ENCODE data around the gene SUPT6H. TPM values are rescaled to one million over a fixed set of nuclear protein-coding genes. Genes with fewer than 3 reads are reported as not detected.
"Not testable (repeated sequence)": the region's sequence is repeated elsewhere in the genome, so short reads cannot be mapped to it uniquely, and the experiment has no call there.

SUPT6H gene
- total RNA-seq, 1 donor from 2014 or later, result 95.8 TPM

DNA sequence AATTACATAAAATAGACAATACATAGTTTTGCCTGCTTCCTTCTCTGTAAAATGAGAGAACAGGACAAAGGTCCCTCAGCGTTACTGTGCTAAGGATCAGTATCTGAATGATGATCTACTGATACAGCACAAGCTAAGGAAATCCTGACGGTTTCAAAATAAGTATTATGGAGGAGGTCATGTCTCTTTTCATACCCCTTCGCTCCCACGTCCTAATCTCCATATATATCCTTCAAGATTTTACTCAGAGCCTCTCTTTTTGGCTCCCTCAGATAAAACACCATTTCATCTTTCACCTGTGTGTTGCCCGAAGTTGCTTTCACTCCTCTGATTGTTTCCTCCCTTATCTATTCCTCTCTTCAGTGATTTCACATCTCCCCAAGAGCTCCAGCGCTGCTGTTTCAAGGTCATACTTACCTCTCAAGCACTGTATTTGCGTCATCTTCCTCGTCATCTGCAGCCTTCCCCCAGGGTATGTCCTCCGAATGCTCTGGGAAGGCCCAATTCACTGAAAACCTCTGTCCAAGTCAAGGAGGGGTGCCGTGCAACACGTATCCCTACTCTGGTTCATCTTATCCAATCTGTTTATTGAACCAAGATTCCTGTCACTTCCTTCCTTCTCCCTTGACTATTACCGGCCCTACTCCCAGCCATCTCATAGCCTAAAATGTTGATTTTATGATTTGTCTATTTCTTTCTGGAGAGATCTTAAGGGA, 15.8 kb upstream of the SUPT6H start:
- intact Hi-C loops (cut with micrococcal nuclease), result loop anchor here (1.0 to 5.0 kb wide), 4 partner anchors 30 to 471 kb away; partner anchors contain the start of genes SARM1, UNC119 and VTN

DNA sequence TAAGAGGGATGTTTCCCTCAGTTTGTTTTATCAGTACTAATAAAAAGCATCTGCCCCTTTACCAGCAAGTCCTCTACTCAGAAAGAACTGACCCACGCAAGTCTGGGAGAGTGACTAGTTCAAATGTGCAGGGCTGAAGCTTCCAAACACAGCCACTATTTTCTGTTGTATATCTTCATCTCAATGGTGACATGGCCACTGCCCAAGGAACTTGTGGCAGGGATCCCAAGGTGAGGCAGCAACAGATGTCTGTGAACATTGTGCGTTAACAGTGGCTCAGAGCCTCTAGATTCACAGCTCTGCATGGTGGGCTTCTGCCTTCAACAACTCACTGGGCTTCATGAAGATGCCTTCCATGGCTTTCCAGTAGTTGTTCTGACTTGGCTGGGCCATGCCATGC, 13.3 kb upstream of the SUPT6H start:
- intact Hi-C loops (cut with micrococcal nuclease), result loop anchor here (5.0 kb wide), 2 partner anchors 276 to 469 kb away; partner anchors contain the start of genes SARM1 and VTN

DNA sequence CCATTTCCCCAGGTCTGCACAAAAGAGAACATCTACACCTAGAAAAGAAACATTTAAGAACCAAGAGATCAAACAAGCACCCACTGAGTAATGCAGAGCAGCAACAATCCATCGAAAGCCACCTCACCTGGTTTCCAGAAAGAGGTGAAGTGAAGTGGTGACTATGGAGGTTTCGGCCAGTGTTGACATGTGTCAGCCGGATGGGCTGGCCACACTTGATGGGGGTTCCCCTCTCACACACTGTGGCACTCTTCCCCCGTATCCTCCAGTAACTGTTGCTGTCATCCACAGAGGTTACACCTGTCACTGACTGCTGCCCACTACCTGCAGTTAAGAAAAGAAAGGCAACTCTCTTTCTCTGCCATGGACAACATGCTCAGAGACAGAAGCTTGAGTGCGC, 6.8 kb upstream of the SUPT6H start:
- intact Hi-C loops (cut with micrococcal nuclease), result no loop called here

DNA sequence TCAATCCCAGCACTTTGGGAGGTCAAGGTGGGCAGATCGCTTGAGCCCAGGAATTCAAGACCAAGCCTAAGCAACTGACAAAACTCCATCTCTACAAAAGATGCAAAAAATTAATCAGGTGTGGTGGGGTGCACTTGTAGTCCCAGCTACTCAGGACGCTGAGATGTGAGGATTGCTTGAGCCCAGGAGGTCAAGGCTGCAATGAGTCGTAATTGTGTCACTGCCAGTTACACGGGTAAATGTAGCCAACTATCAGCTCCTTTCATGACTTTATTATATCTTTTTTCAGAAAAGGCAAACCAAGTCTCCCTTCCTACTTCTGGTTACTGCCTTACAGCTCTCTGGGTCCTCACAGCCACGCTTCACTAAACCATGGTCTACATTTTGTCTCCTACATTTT, 4.2 kb upstream of the SUPT6H start:
- intact Hi-C loops (cut with micrococcal nuclease), result no loop called here

DNA sequence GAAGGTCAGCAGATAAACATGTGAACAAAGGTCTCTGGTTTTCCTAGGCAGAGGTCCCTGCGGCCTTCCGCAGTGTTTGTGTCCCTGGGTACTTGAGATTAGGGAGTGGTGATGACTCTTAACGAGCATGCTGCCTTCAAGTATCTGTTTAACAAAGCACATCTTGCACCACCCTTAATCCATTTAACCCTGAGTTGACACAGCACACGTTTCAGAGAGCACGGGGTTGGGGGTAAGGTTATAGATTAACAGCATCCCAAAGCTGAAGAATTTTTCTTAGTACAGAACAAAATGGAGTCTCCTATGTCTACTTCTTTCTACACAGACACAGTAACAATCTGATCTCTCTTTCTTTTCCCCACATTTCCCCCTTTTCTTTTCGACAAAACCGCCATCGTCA, 3.7 kb upstream of the SUPT6H start:
- intact Hi-C loops (cut with micrococcal nuclease), result not testable (repeated sequence)

DNA sequence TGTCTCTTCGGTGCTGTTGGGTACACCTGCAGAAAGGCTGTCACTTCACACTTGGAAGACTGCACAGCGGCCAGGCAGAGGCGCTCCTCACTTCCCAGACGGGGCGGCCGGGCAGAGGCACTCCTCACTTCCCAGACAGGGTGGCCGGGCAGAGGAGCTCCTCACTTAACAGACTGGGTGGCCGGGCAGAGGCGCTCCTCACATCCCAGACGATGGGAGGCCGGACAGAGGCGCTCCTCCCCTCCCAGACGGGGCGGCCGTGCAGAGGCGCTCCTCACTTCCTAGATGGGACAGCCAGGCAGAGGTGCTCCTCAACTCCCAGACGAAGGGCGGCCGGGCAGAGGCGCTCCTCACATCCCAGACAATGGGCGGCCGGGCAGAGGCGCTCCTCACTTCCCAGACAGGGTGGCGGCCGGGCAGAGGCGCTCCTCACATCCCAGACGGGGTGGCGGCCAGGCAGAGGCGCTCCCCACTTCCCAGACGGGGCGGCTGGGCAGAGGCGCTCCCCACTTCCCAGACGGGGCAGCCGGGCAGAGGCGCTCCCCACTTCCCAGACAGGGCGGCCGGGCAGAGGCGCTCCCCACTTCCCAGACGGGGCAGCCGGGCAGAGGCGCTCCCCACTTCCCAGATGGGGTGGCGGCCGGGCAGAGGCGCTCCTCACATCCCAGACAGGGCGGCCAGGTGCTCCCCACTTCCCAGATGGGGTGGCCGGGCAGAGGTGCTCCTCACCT, 3.1 kb upstream of the SUPT6H start:
- intact Hi-C loops (cut with micrococcal nuclease), result not testable (repeated sequence)

DNA sequence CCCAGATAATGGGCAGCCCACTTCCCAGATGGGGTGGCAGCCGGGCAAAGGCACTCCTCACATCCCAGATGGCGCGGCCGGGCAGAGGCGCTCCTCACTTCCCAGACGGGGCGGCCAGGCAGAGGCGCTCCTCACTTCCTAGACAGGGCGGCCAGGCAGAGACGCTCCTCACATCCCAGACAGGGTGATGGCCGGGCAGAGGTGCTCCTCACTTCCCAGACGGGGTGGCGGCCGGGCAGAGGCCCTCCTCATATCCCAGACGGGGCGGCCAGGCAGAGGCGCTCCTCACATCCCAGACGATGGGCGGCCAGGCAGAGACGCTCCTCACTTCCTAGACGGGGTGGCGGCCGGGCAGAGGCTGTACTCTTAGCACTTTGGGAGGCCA, 2.5 kb upstream of the SUPT6H start:
- intact Hi-C loops (cut with micrococcal nuclease), result not testable (repeated sequence)

DNA sequence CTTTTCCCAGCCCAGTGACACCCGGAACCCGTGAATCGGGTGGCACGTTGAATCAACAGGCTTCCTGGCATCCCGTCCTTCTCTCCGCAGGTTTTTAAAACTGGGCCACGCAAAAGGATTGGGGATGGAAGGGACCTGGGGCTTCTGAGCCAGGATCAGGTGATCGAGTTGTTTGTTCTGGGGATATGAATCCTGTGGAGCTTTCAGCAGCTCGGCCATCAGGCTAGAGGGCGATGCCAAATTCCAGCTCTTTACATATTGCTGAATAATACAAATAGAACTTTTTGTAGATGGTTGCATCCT, 473 bp downstream of the SUPT6H start:
- intact Hi-C loops (cut with micrococcal nuclease), result loop anchor here (1.0 to 10.0 kb wide), 9 partner anchors 49 to 1010 kb away; partner anchors contain the start of genes ALDOC, FAM222B, PROCA1 and RPL23A

DNA sequence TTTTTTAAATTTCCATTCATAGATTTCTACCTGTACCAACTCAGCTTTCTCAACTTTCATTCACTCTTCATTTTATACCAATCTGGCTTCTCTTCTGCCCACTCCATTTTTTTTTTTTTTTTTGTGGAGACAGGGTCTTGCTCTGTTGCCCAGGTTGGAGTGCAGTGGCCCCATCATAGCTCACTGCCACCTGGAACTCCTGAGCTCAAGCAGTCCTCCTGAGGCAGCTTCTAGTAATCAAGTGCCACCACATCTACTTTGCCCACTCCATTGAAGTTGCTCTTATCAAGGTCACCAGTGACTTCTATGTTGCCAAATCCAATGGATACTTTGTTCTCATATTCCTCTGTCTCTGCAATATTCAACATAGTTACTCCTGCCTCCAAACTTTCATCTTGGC, 1.7 kb downstream of the SUPT6H start:
- intact Hi-C loops (cut with micrococcal nuclease), result loop anchor here (2.0 to 10.0 kb wide), 5 partner anchors 87 to 1011 kb away; partner anchors contain the start of genes ALDOC and FAM222B

DNA sequence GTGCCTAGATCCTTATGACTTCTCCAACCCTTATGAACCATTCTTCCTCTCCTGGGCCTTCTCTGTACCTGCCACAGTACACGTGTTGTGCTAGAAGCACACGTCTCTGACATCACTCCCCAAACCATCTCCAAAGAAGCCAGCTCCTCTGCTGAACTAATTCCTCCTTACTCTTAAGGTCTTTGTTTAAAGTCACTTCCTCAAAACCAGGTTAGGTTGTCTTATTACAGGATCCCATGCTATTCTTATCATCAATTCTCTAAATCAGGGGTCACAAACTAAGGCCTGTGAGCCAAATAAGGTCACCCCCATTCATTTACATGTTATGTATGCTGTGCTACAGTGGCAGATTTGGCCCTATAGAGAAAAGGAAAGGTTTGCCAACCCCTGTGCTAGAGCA, 4.0 kb downstream of the SUPT6H start:
- intact Hi-C loops (cut with micrococcal nuclease), result loop anchor here (10.0 kb wide), 1 partner anchor 179 kb away; the partner anchor contains the start of gene FAM222B

DNA sequence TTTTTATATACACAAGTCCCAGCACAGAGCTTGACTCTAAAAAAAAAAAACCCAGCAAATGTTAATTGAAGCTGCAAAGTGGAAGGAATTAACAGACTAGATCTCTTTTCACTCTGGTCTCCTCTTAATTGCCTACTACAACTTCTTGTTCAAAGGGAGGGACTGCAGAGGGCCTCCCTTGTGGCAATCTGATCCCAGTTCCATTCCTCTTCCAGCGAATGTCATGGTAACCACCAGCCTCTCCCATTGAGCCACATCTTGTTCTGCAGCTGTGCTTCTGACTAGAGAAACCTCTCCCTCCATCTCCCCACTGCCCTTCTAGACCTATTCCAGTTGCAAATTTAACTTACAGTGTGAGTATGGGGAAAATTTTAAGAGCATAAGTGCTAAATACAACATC, 5.9 kb downstream of the SUPT6H start:
- intact Hi-C loops (cut with micrococcal nuclease), result loop anchor here (10.0 kb wide), 1 partner anchor 177 kb away; the partner anchor contains the start of gene FAM222B

DNA sequence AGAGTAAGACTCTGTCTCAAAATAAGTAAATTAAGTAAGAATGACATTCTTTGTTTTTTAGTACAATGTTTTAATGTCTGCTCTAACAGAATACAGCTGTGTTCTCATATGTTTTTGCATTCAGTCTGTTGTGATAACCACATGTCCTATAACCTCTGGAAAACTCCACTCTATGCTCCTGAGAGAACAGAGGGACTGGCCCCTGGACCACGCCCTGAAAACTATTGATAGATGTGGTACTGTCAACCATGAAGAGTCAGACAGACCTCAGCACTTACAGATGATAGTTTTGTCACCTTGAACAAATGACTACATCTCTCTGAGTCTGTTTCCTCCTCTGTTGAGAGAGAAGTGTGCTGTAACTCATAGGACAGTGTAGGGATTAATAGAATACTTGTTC, 7.9 kb downstream of the SUPT6H start:
- intact Hi-C loops (cut with micrococcal nuclease), result loop anchor here (10.0 kb wide), 1 partner anchor 175 kb away; the partner anchor contains the start of gene FAM222B

DNA sequence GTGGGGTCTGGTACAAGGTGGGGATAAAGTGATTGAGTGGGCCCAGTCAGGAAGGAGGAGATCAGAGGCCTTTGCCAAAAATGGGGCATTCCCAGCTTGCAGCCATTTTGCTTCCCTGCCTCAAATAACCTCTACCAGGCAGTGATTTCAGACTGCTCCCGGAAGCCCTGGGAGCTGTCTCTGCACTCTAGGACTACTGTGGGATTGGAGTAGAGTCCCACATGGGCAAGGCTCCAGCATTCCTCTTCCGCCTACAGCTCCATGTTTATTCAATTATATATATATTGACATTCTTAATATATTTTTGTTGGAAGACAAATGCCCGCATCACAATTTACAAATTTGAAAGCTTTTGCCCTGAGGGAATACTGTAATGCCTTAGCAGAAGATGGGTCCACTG, 13.5 kb downstream of the SUPT6H start:
- intact Hi-C loops (cut with micrococcal nuclease), result no loop called here

DNA sequence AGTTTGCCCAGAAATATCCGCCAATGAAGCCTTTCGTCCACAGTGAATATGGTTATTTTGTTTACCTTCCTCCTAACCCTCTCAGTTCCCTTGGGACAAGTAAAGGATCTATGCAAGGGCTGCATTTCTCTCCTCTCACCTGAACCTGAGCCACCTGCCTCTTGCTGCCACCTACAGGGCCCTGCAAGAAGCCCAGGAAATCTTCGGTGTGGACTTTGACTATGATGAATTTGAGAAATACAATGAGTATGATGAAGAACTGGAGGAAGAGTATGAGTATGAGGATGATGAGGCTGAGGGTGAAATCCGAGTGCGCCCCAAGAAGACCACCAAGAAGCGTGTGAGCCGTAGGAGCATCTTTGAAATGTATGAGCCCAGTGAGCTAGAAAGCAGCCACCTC, 14.0 kb downstream of the SUPT6H start:
- intact Hi-C loops (cut with micrococcal nuclease), result loop anchor here (1.0 kb wide), 1 partner anchor 30 kb away; no protein-coding TSS in a partner anchor

DNA sequence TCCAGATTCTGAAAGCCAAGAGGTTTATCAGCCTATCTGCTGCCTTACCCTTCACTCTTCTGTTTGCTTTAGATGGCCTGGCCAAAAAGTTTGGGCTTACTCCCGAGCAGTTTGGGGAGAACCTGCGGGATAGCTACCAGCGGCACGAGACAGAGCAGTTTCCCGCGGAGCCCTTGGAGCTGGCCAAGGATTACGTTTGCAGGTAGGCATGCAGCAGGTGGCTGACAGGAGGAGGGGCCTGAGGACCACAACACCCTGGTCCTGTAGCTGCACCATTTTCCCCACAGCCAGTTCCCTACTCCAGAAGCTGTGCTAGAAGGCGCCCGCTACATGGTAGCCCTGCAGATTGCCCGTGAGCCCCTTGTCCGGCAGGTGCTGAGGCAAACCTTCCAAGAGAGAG, 20.6 kb downstream of the SUPT6H start:
- intact Hi-C loops (cut with micrococcal nuclease), result no loop called here

DNA sequence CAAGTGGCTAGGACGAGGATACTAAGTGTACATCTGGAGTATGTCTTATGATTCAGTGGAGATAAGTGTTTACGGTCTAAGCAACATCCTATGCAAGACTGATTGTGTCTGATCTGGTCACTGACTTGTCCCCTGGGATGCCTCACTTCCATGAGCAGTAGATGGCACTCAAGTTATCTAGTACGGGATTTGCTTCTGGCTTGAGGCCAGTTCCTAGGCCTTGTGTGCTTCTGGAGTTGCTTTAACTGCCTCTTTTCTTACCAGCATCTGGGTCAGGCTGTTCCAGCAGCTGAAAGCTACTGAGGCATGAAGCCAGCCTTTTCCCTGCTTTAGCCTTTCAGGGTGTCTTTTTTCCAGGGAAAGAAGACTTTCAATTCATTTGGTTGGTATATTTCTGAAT, 23.0 kb downstream of the SUPT6H start:
- intact Hi-C loops (cut with micrococcal nuclease), result no loop called here

DNA sequence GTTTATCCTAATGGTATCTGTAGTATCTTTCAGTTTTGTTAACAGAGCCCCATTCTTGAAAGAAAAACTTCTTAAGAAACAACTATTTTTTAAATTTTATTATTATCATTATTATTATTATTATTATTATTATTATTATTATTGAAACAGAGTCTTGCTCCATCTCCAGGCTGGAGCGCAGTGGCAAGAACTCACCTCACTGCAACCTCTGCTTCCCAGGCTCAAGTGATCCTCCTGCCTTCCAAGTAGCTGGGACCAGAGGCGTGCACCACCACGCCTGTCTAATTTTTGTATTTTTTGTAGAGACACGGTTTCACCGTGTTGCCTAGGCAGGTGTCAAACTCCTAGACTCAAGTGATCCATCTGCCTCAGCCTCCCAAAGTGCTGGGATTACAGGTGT, 23.4 kb downstream of the SUPT6H start:
- intact Hi-C loops (cut with micrococcal nuclease), result no loop called here

DNA sequence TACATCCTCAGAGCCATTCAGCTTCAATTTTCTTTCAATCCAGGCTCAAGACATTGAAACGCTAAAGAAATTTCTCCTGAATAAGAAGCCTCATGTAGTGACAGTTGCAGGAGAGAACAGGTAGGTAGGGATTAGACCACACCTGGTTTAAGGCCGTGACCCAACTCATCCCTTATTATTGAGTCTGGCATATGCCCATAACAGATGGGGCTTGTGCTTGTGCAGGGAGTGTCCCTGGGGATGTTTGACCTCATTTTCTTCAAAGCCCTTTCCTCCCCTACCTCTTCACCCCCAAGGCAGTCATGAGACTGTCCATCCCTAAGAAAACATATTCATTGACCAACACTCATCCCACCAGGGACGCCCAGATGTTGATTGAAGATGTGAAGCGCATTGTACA, 24.3 kb downstream of the SUPT6H start:
- intact Hi-C loops (cut with micrococcal nuclease), result no loop called here

DNA sequence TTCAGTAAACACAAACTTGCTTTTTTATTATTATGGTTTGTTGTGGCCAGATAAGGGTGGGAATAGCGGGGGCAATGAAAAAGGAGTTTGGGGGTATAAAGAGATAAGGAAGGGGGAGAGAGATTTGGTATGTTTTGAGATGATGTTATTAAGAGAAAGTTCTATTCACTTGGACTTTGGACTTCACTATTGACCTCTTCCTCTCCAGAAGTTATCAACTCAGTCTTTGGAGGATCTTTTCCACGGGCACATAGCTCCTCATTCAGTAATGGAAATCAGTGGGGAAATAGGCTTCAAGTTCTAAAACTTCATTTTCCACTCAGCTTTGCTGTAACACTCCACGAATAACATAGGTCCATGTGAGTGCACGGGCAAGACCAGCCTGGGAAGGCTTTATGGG, 26.5 kb downstream of the SUPT6H start:
- intact Hi-C loops (cut with micrococcal nuclease), result no loop called here

DNA sequence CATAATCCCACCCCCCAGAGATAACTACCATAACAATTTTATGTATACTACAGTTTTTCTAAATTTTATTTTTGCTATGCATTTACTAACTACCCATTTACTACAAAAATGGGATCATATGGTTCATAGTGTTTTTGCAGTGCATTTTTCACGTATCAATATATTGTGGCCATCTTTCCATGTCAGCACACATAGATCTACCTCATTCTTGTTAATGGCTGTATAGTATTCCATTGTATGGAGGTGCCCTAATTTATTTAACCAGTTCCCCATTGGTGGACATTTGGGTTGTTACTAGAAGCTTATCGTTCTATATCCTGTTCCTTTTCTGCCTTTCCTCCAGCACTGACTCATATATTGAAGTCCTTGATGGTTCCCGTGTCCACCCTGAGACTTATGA, 27.0 kb downstream of the SUPT6H start:
- intact Hi-C loops (cut with micrococcal nuclease), result no loop called here

DNA sequence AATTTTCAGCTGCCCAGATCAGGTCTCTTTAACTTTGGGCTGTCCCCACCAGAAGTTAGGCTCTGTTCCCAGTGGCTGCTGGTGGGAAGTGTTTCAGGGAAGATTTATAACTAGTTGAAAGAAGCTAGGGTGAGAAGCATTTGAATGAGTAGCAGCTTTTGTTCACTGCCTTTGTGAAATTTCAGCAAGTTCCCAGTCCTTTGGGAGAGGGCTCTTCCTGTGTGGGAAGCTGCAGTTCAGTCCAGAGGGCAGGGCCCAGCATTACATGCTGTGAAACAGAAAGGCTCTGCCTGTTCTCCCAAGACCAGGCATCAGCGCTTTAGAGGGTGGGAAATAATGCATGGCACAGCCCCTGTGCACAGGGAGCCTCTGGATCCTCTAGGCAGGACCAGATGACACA, 31.9 kb downstream of the SUPT6H start:
- intact Hi-C loops (cut with micrococcal nuclease), result no loop called here

DNA sequence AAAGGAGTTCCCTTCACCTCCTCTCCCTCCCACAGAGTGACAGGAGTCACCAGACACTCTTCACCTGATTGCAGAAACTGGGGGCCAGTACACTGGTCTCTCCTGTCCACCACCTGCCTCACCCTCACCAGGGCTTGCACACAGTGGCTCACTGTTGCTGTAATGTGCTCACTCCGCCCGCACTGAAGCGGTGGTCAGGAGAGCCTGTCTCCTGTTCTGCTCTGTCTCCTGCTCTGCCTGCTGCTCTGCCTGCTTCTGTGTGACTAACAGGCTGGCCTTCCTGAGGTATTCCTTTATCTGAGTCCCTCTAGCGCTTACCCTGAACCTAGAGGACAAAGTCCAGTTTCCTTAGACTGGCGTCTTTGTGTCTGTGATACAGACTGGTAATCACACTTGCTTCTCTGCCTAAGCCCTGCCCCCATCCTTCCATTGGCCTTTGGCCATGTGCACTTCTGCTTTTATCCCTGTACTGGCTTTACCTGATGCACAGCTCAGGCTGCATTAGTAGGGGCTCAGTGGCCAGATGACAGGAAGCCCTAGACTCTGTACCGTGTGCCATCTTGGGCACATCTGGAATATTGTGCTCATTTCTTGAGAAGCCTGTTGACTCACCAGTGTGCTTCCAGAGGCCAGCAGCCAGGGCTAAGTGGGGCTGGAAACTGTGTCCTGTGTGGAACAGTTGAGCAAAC, 36.4 kb downstream of the SUPT6H start:
- intact Hi-C loops (cut with micrococcal nuclease), result no loop called here
